Effector memory CD4-positive, alpha-beta T cell (primary cell): ENCODE results near the gene TBCC.

ENCODE experiments used
- DNase-seq, 3 donors: peaks; one replicate each; pipeline ENCODE4 v3.0.0-alpha.2; 2020
- H3K27ac ChIP-seq: 2 replicates; pipeline ENCODE4 v1.7.0; 2013; ENCODE audit warnings: mild to moderate bottlenecking, low read length, moderate library complexity; ENCODE audit not compliant: insufficient read depth, poor library complexity, severe bottlenecking
- H3K27me3 ChIP-seq: replicated peaks from 2 replicates; pipeline ENCODE4 v1.7.0; 2013; ENCODE audit warnings: mild to moderate bottlenecking, low read length; ENCODE audit not compliant: insufficient read depth, control insufficient read depth, poor library complexity, severe bottlenecking
- H3K36me3 ChIP-seq: 2 replicates; pipeline ENCODE4 v1.7.0; 2013; ENCODE audit warnings: mild to moderate bottlenecking, low read length, moderate library complexity; ENCODE audit not compliant: control insufficient read depth, insufficient read depth
- H3K4me1 ChIP-seq: 2 replicates; pipeline ENCODE4 v1.7.0; 2013; ENCODE audit warnings: low read length, mild to moderate bottlenecking; ENCODE audit not compliant: control insufficient read depth, insufficient read depth, poor library complexity, severe bottlenecking
- H3K4me3 ChIP-seq: 2 replicates; pipeline ENCODE4 v1.7.0; 2013; ENCODE audit warnings: low read length, low read depth, mild to moderate bottlenecking; ENCODE audit not compliant: insufficient read depth, poor library complexity, severe bottlenecking
- H3K9me3 ChIP-seq: 2 replicates; pipeline ENCODE4 v1.7.0; 2013; ENCODE audit warnings: mild to moderate bottlenecking, low read length, moderate library complexity; ENCODE audit not compliant: control insufficient read depth
- total RNA-seq, 3 donors: gene quantifications; one replicate each; lab custom pipeline; 2026; lab: John Stamatoyannopoulos, UW

TBCC gene
- total RNA-seq, result 88.2 to 151 (median 101) reads per million in 3 donors

- H3K4me3 ChIP-seq, result peak within 1 kb of the TSS; percentile 97
- no peaks in the 10 kb centered on the region for H3K9me3 ChIP-seq
- no peaks in the 10 kb centered on the region for H3K27me3 ChIP-seq
- peak; percentile 93 to 95 (median 94) for DNase-seq
- H3K36me3 ChIP-seq, result no peaks in the 10 kb centered on the region
- peaks cover 20% of the 10 kb centered on the region for H3K4me1 ChIP-seq
- peak within 1 kb of the TSS; percentile 86 for H3K27ac ChIP-seq
Observed at GRCh38 chr6:42745640-42746462, at the start of gene TBCC. Gene TBCC, minus strand, starts transcription at chr6:42746103. Its CDS starts 30 bp downstream, at chr6:42746073.

GRCh38 chr6:42795651-42796050, 49.7 kb upstream of the TBCC start:
- H3K36me3 ChIP-seq, result no peaks in the 10 kb centered on the region
- no peaks in the 10 kb centered on the region for H3K27me3 ChIP-seq
- H3K9me3 ChIP-seq, result no peaks in the 10 kb centered on the region
- H3K4me3 ChIP-seq, result no peak overlapping the region
- DNase-seq, result no peak
- H3K4me1 ChIP-seq, result no peaks in the 10 kb centered on the region
- no peak overlapping the region for H3K27ac ChIP-seq

- DNase-seq, result no peak
- Histone ChIP-seq H3K27me3 (no peaks in the 10 kb centered on the region), H3K27ac (peak overlapping the region; percentile 8), H3K9me3 (no peaks in the 10 kb centered on the region), H3K4me3 (no peak overlapping the region), H3K36me3 (no peaks in the 10 kb centered on the region), H3K4me1 (peaks cover 14% of the 10 kb centered on the region)
Observed at GRCh38 chr6:42791706-42792320, 45.9 kb upstream of the TBCC start.

- Histone ChIP-seq H3K36me3 (no peaks in the 10 kb centered on the region), H3K4me3 (no peak overlapping the region), H3K27ac (peak overlapping the region; percentile 5), H3K4me1 (peaks cover 23% of the 10 kb centered on the region), H3K27me3 (no peaks in the 10 kb centered on the region), H3K9me3 (no peaks in the 10 kb centered on the region)
- no peak for DNase-seq
Observed at GRCh38 chr6:42790549-42791181, 44.8 kb upstream of the TBCC start.

- DNase-seq, result no peak
- no peaks in the 10 kb centered on the region for H3K27me3 ChIP-seq
- H3K36me3 ChIP-seq, result peaks cover 1% of the 10 kb centered on the region
- H3K27ac ChIP-seq, result peak overlapping the region; percentile 26
- H3K4me3 ChIP-seq, result no peak overlapping the region
- no peaks in the 10 kb centered on the region for H3K9me3 ChIP-seq
- H3K4me1 ChIP-seq, result peaks cover 30% of the 10 kb centered on the region
Observed at GRCh38 chr6:42788671-42789070, 42.8 kb upstream of the TBCC start.

- Histone ChIP-seq H3K4me3 (no peak overlapping the region), H3K27me3 (no peaks in the 10 kb centered on the region), H3K4me1 (peaks cover 30% of the 10 kb centered on the region), H3K27ac (no peak overlapping the region), H3K36me3 (peaks cover 4% of the 10 kb centered on the region), H3K9me3 (no peaks in the 10 kb centered on the region)
- DNase-seq, result no peak
Observed at GRCh38 chr6:42787063-42787472, 41.2 kb upstream of the TBCC start.

GRCh38 chr6:42786525-42786985, 40.7 kb upstream of the TBCC start:
- Histone ChIP-seq H3K9me3 (no peaks in the 10 kb centered on the region), H3K4me3 (no peak overlapping the region), H3K36me3 (peaks cover 4% of the 10 kb centered on the region), H3K27me3 (no peaks in the 10 kb centered on the region), H3K27ac (no peak overlapping the region), H3K4me1 (peaks cover 30% of the 10 kb centered on the region)
- no peak for DNase-seq

GRCh38 chr6:42784717-42785498, 39.0 kb upstream of the TBCC start:
- no peak for DNase-seq
- Histone ChIP-seq H3K27ac (peak overlapping the region; percentile 100), H3K4me3 (peak overlapping the region; percentile 98), H3K27me3 (no peaks in the 10 kb centered on the region), H3K36me3 (peaks cover 4% of the 10 kb centered on the region), H3K4me1 (peaks cover 38% of the 10 kb centered on the region), H3K9me3 (no peaks in the 10 kb centered on the region)

GRCh38 chr6:42783876-42784642, 38.2 kb upstream of the TBCC start:
- no peak for DNase-seq
- H3K4me1 ChIP-seq, result peaks cover 37% of the 10 kb centered on the region

More at GRCh38 chr6:42783876-42784642, 38.2 kb upstream of the TBCC start:
- Histone ChIP-seq H3K27ac (peak overlapping the region; percentile 100), H3K27me3 (no peaks in the 10 kb centered on the region), H3K4me3 (peak overlapping the region; percentile 98), H3K36me3 (peaks cover 4% of the 10 kb centered on the region), H3K9me3 (no peaks in the 10 kb centered on the region)
